ENCODE results near the gene PRKN.
"Not testable (repeated sequence)": the region's sequence is repeated elsewhere in the genome, so short reads cannot be mapped to it uniquely, and the experiment has no call there.

The PRKN gene

DNA sequence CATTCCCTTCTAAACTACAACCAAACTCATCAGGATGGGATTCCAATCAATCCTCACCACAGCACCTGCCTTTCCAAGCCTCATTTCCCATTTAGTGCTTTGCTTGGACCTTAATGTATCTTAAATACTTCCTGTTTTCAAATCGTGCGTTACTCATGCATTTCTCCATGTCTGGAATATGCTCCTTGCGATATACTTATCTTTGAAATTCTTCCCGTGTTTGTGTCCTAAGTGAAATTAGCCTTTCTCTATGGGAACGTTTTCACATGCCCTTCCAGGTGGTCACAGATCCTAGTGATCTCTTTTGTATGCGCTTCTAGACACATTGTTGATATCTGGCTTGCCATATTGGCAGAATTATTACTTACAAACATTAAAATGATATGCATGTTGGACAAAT lies 833.1 kb downstream of the PRKN start:
- no peak for DNase-seq (ENCODE audit: low read depth)

DNA sequence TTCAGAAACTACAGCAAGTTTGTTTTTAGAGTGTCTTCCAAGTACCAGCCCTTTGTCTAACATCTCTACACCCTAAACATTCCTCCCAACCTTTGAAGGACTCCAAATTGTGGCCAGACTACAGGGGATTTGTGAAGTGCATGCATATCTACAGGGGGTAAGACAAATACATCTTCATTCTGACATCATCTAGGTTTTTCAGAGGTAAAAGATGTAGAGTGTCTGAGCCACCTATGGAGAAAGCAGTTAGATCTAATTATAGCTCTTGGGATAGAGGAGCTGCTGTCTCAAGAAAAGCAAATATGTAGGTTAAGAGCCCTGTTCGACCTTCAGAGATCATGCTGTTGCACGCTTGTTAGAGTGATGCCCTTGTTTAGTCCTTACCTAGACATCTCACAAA lies 836.0 kb downstream of the PRKN start:
- no peak for DNase-seq (ENCODE audit: low read depth)

DNA sequence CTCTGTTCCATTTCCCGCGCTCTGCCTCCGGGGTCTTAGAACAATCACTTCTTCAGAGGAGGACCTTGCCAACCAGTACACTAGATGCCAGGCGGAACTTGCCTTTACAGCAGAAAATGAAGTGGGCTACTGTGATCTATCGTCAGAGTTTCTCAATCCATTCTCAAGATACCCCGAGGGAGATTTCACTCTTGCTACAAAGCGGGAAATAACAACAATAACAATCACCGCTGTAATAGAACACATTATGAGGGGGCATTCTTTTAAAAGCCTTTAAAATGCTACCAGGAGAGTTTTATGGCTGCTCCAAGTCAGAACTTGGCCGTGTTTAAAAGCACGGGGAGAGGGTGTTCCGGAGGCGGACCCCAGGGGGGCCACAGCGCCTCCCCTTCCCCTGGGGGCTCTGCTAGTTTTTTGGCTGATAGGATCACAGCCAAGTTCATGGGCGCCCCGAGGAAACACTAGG lies 836.7 kb downstream of the PRKN start:
- DNase-seq (ENCODE audit: low read depth) = no peak

DNA sequence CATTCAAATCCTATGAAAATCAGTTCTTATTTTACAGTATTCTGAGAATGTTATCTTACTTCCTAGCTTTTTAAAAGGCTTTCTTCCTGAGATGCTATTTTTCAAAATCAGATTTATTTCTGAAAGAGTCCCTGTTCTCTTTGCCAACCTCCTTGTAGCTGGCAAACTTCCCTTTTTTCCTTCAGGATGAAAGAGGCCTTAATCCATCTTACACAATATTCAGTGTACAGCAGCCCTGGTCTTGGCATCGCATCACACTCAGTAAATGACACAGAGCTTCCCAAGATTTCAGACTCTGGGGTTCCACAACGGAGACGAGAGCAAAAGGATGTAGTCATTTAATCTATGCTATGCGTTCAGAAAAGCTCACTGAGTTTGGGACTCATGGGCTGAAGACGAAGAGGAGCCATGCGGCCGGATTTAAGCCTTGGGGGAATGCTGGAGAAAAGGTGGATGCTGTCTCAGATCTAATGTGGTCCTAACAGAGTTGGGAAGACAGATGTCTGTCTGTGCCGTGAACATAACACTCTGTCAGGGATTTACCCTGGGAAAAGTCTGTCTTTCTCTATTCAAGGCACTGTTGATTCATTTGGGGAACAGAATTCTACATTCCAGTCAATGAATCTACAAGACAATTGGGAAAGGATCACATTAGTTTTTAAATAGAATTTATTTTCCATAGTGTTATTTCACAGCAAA lies 837.3 kb downstream of the PRKN start:
- no peak for DNase-seq (ENCODE audit: low read depth)

DNA sequence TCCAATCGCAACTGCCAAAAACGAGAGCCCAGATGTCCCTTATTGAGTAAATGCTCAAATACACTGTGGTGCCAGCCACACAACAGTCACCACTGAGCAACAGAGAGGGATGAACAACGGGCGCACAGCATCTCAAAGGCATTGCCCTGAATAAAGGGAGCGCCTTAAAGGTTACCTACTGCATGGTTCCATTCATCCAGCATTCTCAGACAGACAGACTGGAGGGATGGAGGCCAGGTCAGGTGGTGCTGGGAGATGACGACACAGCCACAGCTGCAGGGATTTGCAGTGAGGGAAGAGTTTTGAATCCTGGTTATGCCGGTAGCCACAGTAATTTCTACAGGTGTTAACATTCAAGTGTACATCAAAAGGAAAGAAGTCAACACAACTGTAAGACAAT lies 838.2 kb downstream of the PRKN start:
- DNase-seq (ENCODE audit: low read depth) = no peak

DNA sequence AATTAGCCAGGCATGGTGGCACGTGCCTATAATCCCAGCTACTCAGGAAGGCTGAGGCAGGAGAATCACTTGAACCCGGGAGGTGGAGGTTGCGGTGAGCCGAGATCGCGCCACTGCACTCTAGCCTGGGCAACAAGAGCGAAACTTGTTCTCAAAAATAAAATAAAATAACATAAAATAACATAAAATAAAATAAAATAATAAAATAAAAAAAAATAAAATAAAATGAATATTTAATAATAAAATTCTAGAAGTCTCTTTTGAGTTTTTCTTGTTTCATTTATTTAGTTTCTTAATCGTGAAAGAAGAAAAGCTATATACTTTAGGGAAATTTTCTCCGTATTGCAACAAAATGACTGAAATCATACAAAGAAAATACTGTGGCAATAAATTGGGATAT lies 841.0 kb downstream of the PRKN start:
- not testable (repeated sequence) for DNase-seq (ENCODE audit: low read depth)

DNA sequence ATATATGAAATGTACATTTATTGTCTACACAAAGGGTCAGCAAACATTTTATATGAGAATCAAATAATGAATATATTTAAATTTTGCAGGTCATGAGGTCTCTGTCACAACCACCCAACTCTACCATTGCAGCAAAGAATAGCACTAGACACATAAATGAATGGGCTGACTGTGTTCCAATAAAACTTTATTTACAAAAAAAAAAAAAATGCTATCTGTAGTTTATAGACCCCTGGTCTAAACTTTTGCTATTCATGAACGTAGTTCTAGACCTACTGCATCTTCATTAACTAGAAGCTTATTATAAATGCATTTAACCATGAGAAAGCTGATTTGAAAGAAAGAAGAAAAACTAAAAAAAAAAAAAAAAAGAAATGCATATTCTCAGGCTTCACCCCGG lies 842.8 kb downstream of the PRKN start:
- no peak for DNase-seq (ENCODE audit: low read depth)

DNA sequence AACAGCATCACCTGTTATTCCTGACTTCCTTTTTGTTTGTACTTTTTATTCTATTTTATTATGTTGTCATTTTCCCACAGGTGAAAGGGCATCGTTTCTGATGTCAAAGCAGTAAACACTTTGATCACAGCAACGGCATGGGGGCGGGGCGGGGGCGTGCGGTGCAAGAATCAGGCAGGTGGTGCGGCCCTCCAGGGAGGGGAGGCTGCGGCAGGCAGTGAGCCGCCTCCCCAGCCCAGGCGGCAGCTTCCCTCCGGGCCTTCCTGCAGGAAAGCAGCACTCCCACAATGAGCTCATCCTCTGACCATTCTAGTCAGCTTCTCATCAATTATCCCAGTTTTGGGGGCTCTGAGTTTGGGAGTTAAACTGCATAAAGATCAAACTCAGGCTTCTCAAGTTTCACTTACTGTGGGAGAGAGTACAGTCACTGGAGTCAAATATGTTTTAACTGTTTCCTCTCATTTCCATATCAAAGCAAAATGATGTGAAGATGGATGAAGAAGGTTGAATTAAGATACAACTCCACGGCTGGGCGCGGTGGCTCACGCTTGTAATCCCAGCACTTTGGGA lies 845.3 kb downstream of the PRKN start:
- DNase-seq (ENCODE audit: low read depth) = no peak

DNA sequence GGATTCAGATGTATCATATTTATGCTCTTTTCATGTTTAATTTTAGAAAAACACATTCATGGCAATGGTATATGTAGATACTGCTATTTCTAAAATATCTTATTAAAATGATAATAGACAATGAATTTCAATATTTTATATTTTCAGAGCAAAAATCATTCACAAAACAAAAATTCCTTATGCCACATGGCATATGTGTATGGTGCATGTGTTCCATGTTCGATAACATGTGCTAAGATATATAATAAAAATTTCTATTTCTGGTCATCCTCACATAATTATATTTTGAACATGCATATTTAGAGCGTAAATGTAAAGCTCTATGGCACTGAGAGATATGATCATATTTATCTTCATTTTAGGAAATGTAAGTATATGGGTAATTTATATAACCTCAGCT lies 847.5 kb downstream of the PRKN start:
- DNase-seq (ENCODE audit: low read depth) = no peak

DNA sequence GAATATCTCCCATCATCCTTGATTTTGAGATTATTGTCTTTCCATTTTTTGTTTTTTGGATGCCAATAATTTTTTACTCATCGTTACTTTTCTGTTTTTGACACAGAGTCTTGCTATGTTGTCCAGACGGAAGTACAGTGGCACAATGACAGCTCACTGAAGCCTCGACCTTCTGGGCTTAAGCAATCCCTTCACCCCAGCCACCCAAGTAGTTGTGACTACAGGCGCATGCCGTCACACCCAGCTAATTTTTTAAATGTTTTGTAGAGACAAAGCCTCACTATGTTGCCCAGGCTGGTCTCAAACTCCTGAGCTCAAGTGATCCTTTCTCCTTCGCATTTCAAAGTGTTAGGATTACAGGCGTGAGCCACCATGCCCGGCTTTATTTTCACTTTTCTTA lies 851.3 kb downstream of the PRKN start:
- DNase-seq (ENCODE audit: low read depth) = no peak

DNA sequence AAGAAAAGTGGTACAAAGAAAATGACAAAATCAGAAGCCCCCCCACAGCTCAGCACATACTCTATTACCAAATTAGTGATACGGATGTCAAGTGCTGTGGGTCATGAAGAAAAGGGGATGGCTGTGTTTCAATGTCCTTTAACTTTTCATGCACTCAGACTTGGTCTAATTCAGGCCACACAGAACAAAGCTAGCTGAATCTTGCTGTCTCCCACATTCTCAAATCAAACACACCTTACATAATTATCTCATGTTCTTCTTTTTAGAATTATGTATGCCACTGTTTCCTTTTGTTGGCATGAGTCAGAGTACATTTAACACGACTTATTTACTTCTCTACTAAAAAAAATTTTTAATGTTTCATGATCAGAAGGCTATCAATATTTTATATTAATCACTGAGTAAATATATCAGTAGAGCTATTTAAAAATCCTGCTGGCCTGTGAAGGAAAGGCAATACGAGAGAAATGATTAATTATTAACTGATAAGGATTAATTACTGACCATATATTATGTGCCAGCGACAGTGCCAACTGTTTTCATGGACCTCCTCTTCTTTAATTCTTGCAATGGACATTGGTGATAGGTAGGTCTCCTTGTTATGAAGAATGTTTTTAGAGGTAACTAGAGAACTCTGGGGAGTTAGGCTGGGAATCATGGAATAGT lies 857.2 kb downstream of the PRKN start:
- no peak for DNase-seq (ENCODE audit: low read depth)

DNA sequence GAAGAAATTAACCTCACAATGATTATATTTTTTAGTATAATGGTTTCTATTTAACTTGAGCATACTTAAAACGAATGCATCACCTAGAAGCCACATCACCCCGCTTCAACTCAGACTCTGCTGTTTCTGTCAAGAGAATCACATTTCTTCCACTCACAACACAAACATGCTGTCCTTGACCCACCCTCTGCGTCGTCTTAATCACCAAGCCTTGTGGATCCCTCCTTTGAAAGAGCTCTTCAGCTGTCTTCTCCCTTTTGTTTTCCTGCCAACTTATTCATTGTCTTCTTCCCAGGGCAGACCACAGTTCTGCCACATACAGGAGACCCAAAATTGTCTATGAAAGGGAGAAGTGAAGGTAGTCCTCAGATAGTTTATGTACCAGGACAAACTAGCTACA lies 858.1 kb downstream of the PRKN start:
- no peak for DNase-seq (ENCODE audit: low read depth)

DNA sequence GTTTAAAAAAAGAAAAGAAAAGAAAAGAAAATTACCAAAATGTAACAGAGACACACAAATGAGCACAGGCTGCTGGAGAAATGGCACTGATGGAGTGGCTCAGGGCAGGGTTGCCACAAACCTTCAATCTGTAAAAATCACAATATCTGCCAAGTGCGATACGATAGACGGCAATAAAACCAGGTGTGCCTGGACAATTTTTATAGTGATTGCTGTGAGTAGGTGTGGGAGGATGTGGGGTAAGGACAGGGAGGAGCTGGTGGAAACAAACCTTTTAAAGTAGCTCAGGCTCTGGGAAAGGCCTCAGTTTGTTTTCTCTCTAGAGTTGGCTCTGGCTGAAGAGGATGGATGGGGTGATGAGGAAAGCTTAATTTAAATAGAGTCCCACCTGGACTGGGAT lies 861.0 kb downstream of the PRKN start:
- DNase-seq (ENCODE audit: low read depth) = no peak

DNA sequence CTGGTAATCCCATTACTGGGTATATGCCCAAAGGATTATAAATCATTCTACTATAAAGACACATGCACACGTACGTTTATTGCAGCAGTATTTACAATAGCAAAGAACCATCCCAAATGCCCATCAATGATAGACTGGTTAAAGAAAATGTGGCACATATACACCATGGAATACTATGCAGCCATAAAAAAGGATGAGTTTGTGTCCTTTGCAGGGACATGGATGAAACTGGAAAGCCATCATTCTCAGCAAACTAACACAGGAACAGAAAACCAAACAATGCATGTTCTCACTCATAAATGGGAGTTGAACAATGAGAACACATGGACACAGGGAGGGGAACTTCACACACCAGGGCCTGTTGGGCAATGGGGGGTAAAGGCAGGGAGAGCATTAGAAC lies 866.5 kb downstream of the PRKN start:
- DNase-seq (ENCODE audit: low read depth) = not testable (repeated sequence)

DNA sequence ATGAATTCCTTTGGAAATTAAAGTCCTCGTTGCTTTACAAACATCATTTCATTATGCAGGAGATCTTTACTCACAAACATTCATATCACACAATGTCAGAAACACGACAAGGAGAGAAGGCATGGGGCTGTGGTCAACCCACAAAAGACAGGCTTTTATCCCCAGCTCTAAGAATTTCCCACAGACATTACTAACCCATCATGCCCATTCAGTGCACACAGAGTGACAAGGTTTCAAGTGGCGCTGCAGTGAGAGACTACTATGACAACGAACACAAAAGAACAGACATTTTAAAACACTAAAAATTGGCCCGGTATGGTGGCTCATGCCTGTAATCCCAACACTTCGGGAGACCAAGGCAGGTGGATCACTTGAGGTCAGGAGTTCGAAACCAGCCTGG lies 873.9 kb downstream of the PRKN start:
- DNase-seq (ENCODE audit: low read depth) = no peak

DNA sequence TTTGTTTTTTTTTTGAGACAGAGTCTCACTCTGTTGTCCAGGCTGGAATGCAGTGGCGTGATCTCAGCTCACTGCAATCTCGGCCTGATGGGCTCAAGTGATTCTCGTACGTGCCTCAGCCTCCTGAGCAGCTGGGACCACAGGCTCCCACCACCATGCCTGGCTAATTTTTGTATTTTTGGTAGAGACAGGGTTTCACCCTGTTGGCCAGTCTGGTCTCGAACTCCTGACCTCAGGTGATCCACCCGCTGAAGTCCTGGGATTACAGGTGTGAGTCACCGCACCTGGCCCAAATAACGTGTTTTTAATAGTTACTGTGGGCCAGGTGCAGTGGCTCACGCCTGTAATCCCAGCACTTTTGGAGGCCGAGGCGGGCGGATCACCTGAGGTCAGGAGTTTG lies 876.1 kb downstream of the PRKN start:
- DNase-seq (ENCODE audit: low read depth) = not testable (repeated sequence)

DNA sequence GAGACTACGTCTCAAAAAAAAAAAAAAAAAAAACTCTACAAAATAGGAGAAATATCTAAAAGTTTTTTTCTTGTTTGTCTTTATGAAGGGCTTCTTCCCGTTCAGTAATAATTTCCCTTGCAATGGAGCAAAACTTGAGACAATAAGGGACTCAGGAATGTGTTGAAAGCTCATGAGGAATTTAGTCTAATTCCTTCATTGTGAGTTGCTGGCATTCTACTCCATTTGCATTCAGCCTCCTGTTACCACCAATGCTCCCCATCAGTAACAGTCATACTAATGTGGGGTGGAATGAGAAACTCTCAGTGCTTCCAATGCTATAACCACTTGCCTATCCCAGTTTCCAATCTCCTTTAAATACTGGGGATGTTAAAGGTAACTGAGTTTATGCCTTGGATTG lies 877.0 kb downstream of the PRKN start:
- no peak for DNase-seq (ENCODE audit: low read depth)

DNA sequence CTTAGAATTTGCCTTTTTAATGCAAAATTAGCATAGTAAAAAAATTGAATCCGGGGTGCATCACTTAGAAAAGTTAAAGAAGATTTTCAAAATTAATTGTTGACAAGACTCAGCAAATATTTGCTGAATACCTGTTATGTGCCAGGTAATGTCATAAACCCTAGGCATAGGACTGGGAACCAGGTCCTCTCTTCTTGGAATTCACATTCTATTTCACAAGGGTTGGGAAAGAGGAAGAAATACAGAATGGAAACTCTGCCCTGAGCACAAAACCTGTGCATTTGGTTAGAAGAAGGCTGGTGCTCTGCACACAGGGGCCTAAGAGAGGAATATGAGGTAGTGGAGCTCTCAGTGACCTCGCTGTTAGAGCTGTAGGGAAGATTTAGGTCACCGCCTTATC lies 879.9 kb downstream of the PRKN start:
- DNase-seq (ENCODE audit: low read depth) = no peak

DNA sequence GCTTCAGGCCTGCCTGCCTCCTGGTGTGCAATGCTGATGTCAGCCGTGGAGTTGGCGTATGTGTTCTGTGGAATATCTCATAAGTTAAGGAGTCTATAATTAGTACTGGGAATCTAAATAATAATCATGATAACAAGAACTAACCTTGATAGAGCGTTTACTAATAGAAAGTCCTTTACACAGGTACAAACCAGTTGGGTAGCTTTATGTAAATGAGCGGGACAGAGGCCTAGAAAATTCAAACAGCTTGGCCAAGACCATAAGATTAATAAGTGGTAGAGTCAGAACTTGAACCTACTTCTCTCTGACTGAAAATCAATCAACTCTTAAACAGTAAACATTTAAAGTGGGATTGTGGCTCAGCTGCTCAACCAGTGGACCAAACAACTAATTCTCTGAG lies 882.8 kb downstream of the PRKN start:
- no peak for DNase-seq (ENCODE audit: low read depth)

DNA sequence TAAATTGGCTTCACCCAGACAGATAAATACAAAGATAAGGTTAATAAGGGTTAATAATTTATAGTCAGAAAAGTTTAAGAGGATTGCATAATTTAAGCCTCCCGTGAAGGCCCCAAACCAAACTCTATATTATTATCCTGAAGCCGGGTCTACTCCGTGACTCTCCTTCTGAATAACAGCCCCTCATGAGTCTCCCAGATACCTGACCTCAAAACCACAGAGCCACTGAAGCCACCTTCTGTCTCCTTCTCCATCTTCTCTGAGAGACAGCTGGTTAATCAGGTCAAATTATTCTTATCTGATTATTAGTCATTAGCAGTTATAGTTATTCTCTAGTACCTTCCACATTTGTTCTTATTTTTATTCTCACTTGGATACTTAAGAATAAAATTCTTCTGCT lies 884.5 kb downstream of the PRKN start:
- no peak for DNase-seq (ENCODE audit: low read depth)

DNA sequence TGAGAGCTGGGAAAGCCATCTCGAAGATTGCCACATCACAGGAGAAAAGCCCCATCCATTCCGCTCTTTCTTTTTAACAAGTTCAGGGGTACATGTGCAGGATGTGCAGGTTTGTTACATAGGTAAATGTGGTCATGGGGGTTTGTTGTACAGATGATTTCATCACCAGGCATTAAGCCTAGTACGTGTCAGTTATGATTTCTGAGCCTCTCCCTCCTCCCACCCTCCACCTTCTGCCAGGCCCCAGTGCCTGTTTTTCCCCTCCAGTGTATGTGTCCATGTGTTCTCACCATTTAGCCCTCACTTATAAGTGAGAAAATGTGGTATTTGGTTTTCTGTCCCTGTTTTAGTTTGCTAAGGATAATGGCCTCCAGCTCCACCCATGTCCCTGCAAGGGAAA lies 887.2 kb downstream of the PRKN start:
- DNase-seq (ENCODE audit: low read depth) = no peak

DNA sequence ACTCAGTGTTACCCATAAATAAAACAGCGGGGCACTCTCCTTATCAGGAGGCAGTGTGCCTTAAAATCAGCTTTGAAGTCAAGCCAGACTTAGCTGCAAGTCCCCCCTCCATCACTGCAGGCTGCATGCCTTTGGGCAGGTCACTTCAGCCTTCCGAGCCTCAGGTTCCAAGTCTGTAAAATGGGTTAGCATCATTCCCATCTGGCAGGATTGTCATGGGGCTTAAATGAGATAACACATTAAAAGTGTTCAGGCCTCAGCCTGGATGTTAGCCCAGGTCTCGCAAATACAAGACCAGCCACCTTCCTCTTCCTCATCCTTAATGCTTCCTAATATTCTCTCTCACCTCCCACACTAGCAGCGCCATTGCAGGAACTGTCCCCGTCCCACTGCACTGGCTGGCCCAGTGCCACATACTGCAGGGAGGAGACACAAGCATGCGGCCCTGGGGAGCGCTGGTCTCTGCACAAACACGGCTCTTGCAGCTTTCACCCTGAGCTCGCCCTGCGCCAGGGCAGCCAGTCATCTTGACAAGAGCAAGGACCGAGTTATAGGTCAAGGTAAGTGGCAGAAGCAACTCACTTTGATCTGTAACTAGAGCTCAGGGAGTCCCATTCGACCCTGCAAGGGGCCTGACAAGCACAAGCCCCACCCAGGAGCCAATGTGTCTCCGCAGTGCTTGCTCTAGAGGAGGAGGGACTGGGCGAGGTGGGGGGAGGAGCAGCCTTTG lies 889.1 kb downstream of the PRKN start:
- DNase-seq (ENCODE audit: low read depth) = no peak

DNA sequence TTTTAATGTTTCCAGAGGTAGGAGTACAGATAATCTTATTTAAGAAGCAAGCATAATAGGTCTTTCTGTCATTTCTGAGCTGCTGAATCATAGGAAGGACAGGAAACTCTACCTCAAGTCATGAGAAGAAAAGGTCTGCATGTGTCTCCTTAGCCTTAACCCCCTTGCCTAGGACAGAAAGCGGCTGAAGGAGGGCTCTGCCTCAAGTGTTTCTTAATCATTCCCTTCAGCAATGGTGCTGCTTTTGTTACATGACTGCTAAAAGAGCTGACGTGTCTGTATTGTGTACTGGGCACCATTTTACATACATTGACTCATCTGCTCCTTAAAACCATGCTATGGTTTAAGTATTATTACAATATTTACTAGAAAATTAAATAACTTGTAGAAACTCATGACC lies 889.7 kb downstream of the PRKN start:
- DNase-seq (ENCODE audit: low read depth) = no peak
